GM19467 (cell line): ENCODE results near the gene CAVIN2.
"Not testable (repeated sequence)": the region's sequence is repeated elsewhere in the genome, so short reads cannot be mapped to it uniquely, and the experiment has no call there.

Source experiments
- ATAC-seq: cut with Tn5 transposase; IDR thresholded peaks from one replicate; pipeline ENCODE4 v1.9.1; 2021; ENCODE audit warnings: mild to moderate bottlenecking, moderate library complexity; ENCODE audit not compliant: unreplicated experiment

CAVIN2 gene

GRCh38 chr2:191802180-191802579, 44.7 kb downstream of the CAVIN2 start:
- ATAC-seq: no peak

- no peak for ATAC-seq
These were observed 46.0 kb downstream of the CAVIN2 start for GRCh38 chr2:191800874-191801273.

- ATAC-seq: no peak
These were observed 47.4 kb downstream of the CAVIN2 start for GRCh38 chr2:191799526-191799925.

GRCh38 chr2:191797942-191798876, 48.7 kb downstream of the CAVIN2 start:
- ATAC-seq: no peak

- ATAC-seq: no peak
These were observed 49.4 kb downstream of the CAVIN2 start for GRCh38 chr2:191797500-191797899.

GRCh38 chr2:191795715-191796114, 51.2 kb downstream of the CAVIN2 start:
- no peak for ATAC-seq

- no peak for ATAC-seq
These were observed 54.8 kb downstream of the CAVIN2 start for GRCh38 chr2:191791953-191792560.

- no peak for ATAC-seq
These were observed 56.2 kb downstream of the CAVIN2 start for GRCh38 chr2:191790737-191791136.

GRCh38 chr2:191789796-191790195, 57.1 kb downstream of the CAVIN2 start:
- ATAC-seq: no peak

DNA sequence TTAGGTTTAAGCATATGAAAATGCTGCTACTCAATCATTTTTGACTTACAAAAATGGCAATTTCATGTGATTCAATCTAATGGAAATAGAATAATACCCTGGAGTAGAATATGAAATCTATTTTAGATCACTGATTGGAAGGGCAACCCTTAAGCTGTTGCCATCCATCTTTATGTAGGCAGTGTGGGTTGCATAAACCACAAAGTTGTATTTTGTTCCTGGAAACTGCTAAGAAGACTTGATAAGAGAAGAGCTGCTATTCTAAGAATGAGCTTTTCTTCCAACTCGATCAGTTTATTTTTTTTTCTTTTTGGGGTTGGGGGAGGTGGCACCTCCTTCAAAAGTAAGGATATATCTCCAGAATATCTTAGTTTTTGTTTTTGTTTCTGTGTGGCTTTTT, 60.2 kb downstream of the CAVIN2 start:
- no peak for ATAC-seq

DNA sequence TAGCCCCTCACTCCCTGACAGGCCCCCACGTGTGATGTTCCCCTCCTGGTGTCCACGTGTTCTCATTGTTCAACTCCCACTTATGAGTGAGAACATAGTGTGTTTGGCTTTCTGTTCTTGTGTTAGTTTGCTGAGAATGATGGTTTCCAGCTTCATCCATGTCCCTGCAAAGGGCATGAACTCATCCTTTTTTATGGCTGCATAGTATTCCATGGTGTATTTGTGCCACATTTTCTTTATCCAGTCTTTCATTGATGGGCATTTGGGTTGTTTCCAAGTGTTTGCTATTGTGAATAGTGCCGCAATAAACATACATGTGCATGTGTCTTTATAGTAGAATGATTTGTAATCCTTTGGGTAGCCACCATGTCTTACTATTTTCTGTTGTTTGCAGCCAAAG, 61.2 kb downstream of the CAVIN2 start:
- ATAC-seq: not testable (repeated sequence)
